ENCODE results near the gene NIN. TPM values are rescaled to one million over a fixed set of nuclear protein-coding genes. Genes with fewer than 3 reads are reported as not detected.

Gene NIN
- total RNA-seq, 1 donor from 2014 or later: 46.9 TPM

DNA sequence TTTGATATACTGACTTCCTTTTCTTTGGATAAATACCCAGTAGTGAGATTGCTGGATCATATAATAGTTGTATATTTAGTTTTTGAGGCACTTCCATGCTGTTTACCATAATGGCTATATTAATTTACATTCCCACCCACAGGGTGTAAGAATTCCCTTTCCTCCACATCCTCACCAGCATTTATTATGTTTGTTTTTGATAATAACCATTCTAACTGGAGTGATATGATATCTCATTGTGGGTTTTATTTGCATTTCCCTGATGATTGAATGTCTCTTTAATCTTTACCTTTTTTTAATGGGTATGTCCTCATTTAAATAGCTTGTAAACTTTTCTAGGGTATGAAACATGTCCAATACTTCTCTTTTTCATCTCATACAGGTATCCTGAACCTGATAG, 151.3 kb downstream of the NIN start:
- no peak overlapping the region for H3K4me3 Mint-ChIP-seq (ENCODE audit: unreplicated experiment)
- no peak for DNase-seq (ENCODE audit: low spot score)
- H3K27ac Mint-ChIP-seq (ENCODE audit: unreplicated experiment): no peak overlapping the region
- no peaks in the 10 kb centered on the region for H3K36me3 Mint-ChIP-seq (ENCODE audit: low read depth)
- H3K9me3 Mint-ChIP-seq (ENCODE audit: low read depth): peaks cover 9% of the 10 kb centered on the region
- TF ChIP-seq, protein P1, sequence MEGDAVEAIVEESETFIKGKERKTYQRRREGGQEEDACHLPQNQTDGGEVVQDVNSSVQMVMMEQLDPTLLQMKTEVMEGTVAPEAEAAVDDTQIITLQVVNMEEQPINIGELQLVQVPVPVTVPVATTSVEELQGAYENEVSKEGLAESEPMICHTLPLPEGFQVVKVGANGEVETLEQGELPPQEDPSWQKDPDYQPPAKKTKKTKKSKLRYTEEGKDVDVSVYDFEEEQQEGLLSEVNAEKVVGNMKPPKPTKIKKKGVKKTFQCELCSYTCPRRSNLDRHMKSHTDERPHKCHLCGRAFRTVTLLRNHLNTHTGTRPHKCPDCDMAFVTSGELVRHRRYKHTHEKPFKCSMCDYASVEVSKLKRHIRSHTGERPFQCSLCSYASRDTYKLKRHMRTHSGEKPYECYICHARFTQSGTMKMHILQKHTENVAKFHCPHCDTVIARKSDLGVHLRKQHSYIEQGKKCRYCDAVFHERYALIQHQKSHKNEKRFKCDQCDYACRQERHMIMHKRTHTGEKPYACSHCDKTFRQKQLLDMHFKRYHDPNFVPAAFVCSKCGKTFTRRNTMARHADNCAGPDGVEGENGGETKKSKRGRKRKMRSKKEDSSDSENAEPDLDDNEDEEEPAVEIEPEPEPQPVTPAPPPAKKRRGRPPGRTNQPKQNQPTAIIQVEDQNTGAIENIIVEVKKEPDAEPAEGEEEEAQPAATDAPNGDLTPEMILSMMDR (IDR thresholded peaks at IDR 0.05): no peak
- H3K4me1 Mint-ChIP-seq (ENCODE audit: low read depth): peaks cover 30% of the 10 kb centered on the region
- H3K27me3 Mint-ChIP-seq (ENCODE audit: low read depth): no peaks in the 10 kb centered on the region

DNA sequence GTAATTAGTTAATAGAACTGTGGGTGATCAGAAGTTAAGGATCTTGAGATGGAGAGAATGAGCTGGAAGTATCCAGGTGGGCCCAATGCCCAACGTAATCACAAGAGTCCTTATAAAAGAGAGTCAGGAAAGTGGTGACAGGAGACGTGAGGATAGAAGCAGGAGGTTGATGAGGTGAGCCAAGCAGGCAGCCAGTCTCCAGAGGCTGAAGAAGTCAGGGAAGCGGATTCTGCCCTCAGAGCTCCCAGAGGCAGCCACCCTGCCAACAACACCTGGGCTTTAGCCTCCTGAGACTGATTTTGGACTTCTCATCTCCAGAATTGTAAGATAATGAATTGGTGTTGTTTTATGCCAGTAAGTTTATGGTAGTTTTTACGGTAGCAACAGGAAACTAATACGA, 152.8 kb downstream of the NIN start:
- DNase-seq (ENCODE audit: low spot score): no peak
- TF ChIP-seq, protein P1 (IDR thresholded peaks at IDR 0.05): no peak
- no peaks in the 10 kb centered on the region for H3K36me3 Mint-ChIP-seq (ENCODE audit: low read depth)
- H3K9me3 Mint-ChIP-seq (ENCODE audit: low read depth): peaks cover 9% of the 10 kb centered on the region
- H3K4me3 Mint-ChIP-seq (ENCODE audit: unreplicated experiment): peak overlapping the region; percentile 8
- peaks cover 34% of the 10 kb centered on the region for H3K4me1 Mint-ChIP-seq (ENCODE audit: low read depth)
- H3K27ac Mint-ChIP-seq (ENCODE audit: unreplicated experiment): peak overlapping the region; percentile 83
- H3K27me3 Mint-ChIP-seq (ENCODE audit: low read depth): no peaks in the 10 kb centered on the region

DNA sequence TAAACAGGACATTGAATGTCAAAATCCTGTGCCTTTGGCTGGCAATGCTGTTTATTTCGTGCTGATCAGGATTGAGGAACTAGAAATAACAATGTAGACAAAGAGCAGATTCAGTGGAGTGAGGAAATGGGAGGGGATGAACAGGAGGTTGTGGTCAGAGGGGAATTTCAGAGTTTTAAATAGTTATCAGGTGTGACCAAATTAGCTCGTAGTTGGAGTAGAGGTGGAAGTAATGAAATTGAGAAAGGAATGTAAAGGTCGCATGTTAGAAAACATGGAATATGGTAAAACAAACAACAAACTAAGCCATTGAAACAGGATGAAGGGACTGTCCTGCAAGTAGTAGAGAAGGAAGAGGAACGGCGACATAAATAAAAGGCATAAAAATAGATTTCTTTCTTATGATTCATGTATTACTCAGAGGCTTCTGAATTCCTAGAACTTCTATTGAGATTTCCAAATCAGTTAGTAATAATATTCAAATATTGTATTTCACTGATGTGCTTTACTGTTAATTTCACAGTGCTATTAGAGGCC, 153.4 kb downstream of the NIN start:
- Mint-ChIP-seq H3K27ac (ENCODE audit: unreplicated experiment) (peak overlapping the region; percentile 90), H3K4me1 (ENCODE audit: low read depth) (peaks cover 34% of the 10 kb centered on the region), H3K36me3 (ENCODE audit: low read depth) (no peaks in the 10 kb centered on the region), H3K27me3 (ENCODE audit: low read depth) (no peaks in the 10 kb centered on the region), H3K4me3 (ENCODE audit: unreplicated experiment) (peak overlapping the region; percentile 31), H3K9me3 (ENCODE audit: low read depth) (peaks cover 9% of the 10 kb centered on the region)
- TF ChIP-seq, protein P1 (IDR thresholded peaks at IDR 0.05): no peak
- no peak for DNase-seq (ENCODE audit: low spot score)

DNA sequence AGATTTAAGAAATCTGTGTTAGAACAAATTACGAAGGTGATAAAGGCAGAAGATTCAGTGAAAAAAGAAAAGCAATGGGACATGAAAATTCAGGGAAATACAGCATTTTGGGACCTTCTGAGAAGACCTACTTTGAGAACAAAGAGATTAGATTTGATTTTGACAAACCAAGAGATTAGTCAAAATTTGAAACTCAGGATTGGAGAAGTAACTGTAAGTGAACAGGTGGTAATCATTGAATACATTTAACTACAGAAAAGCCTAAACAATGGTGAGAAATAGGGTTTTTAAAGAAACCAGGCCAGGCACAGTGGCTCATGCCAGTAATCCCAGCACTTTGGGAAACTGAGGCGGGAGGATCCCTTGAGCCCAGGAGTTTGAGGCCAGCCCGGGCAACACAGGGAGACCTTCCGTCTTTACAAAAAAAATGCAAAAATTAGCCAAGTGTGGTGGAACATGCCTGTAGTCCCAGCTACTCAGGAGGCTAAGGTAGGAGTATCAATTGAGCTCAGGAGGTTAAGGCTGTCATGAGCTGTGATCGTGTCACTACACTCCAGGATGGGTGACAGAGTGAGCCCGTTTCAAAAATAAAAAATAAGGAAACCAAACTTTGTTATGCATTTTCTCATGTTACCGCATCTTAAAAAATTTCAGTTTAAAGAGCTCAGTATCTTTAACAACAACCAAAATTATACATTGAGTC, 154.0 kb downstream of the NIN start:
- Mint-ChIP-seq H3K4me1 (ENCODE audit: low read depth) (peaks cover 34% of the 10 kb centered on the region), H3K27ac (ENCODE audit: unreplicated experiment) (peak overlapping the region; percentile 90), H3K4me3 (ENCODE audit: unreplicated experiment) (no peak overlapping the region), H3K36me3 (ENCODE audit: low read depth) (no peaks in the 10 kb centered on the region), H3K9me3 (ENCODE audit: low read depth) (peaks cover 9% of the 10 kb centered on the region), H3K27me3 (ENCODE audit: low read depth) (no peaks in the 10 kb centered on the region)
- DNase-seq (ENCODE audit: low spot score): no peak
- TF ChIP-seq, protein P1 (IDR thresholded peaks at IDR 0.05): no peak

DNA sequence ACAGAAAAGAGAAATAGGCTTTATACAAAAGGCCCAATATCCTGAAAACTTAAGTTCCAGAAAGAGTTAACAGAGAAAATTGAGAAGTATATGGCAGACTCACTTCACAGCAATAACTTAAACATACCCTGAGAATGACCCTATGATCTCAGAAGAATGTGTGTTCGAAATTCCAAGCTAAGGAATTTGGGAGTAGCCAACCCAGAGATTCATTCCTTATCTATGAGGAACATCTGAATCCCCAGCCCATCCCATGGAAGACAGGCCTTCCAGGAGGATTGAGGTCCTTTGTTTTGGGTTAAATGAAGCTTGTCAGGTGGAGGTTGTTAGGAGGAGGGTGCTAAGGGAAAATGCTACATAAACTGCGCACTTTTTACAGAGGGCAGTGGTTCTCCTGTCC, 155.4 kb downstream of the NIN start:
- TF ChIP-seq, protein P1 (IDR thresholded peaks at IDR 0.05): no peak
- H3K27me3 Mint-ChIP-seq (ENCODE audit: low read depth): no peaks in the 10 kb centered on the region
- H3K27ac Mint-ChIP-seq (ENCODE audit: unreplicated experiment): no peak overlapping the region
- H3K9me3 Mint-ChIP-seq (ENCODE audit: low read depth): peaks cover 3% of the 10 kb centered on the region
- H3K4me3 Mint-ChIP-seq (ENCODE audit: unreplicated experiment): no peak overlapping the region
- DNase-seq (ENCODE audit: low spot score): no peak
- H3K4me1 Mint-ChIP-seq (ENCODE audit: low read depth): peaks cover 34% of the 10 kb centered on the region
- H3K36me3 Mint-ChIP-seq (ENCODE audit: low read depth): no peaks in the 10 kb centered on the region
